Stomach (tissue), 4 donors: ENCODE data around the gene ASPRV1.

Source experiments
- CTCF ChIP-seq, 7 experiments: fragments of 450-650 bp in 4 of 7; fragments of 200-600 bp in 3 of 7; sonication (generic) in 3 of 7; IDR thresholded peaks; one replicate each; pipeline ENCODE4 v1.5.1; 2016 to 2019; ENCODE audit warnings: antibody characterized with exemption in 7 of 7, control low read depth in 2 of 7, mild to moderate bottlenecking in 1 of 7
- POLR2A ChIP-seq, 4 donors: fragments of 450-650 bp; IDR thresholded peaks; one replicate each; pipeline ENCODE4 v1.6.1; 2016; ENCODE audit warnings: antibody characterized with exemption in 4 of 4, control low read depth in 2 of 4, mild to moderate bottlenecking in 1 of 4, moderate library complexity in 1 of 4

- TF ChIP-seq POLR2A (IDR thresholded peaks at IDR 0.05), result no peak
- TF ChIP-seq CTCF (IDR thresholded peaks at IDR 0.05), result no peak
Measured at GRCh38 chr2:69998761-69999160, 37.3 kb upstream of the ASPRV1 start.
